A549 (cell line): ENCODE measurements around the gene INTS6.

Experiments
- CBX8 ChIP-seq: fragments of 200-600 bp; sonication (generic); IDR thresholded peaks from 2 replicates; pipeline ENCODE4 v1.6.1; 2016
- CEBPB ChIP-seq, 2 experiments: fragments of >200 bp in 1 of 2; sonication (Bioruptor Twin) in 1 of 2; formaldehyde crosslinking in 1 of 2; IDR thresholded peaks; 2 replicates each; pipeline ENCODE4 v1.6.1; 2012 to 2016
- CTCF ChIP-seq: fragments of >200 bp; sonication (Bioruptor Twin); formaldehyde crosslinking; IDR thresholded peaks from 3 replicates; pipeline ENCODE4 v1.5.1; 2016
- MYC ChIP-seq: IDR thresholded peaks from 2 replicates; pipeline ENCODE4 v1.6.1; 2012; ENCODE audit warnings: mild to moderate bottlenecking, inconsistent platforms, low read length, improper control_type of control experiment, borderline replicate concordance
- NPAS2 ChIP-seq: fragments of 250-450 bp; sonication (Bioruptor Pico); IDR thresholded peaks from 2 replicates; pipeline ENCODE4 v1.8.0; 2022; ENCODE audit warnings: mild to moderate bottlenecking, moderate library complexity, borderline replicate concordance
- TP53 ChIP-seq: fragments of 250-450 bp; sonication (Bioruptor Pico); IDR thresholded peaks from 2 replicates; pipeline ENCODE4 v1.5.0; 2021; ENCODE audit warnings: mild to moderate bottlenecking, moderate library complexity
- TF ChIP-seq, protein P1 (sequence below): IDR thresholded peaks from 2 replicates; pipeline ENCODE4 v1.6.1; 2012

- no peak for TF ChIP-seq CBX8
- TF ChIP-seq CTCF: no peak
- TF ChIP-seq MYC: no peak
- no peak for TF ChIP-seq NPAS2
- TF ChIP-seq, protein P1, sequence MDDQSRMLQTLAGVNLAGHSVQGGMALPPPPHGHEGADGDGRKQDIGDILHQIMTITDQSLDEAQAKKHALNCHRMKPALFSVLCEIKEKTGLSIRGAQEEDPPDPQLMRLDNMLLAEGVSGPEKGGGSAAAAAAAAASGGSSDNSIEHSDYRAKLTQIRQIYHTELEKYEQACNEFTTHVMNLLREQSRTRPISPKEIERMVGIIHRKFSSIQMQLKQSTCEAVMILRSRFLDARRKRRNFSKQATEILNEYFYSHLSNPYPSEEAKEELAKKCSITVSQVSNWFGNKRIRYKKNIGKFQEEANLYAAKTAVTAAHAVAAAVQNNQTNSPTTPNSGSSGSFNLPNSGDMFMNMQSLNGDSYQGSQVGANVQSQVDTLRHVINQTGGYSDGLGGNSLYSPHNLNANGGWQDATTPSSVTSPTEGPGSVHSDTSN: no peak
- no peak for TF ChIP-seq TP53 (CRISPR knock-in tag)
- no peak for TF ChIP-seq CEBPB (IDR thresholded peaks at IDR 0.05)
Measured at GRCh38 chr13:51348069-51348967, 104.5 kb downstream of the INTS6 start.
